Duodenal mucosa (tissue), 2 donors: Measurements from ENCODE around the gene SPARCL1.
"Not testable (repeated sequence)": the region's sequence is repeated elsewhere in the genome, so short reads cannot be mapped to it uniquely, and the experiment has no call there.

Experiments
- H3K27ac ChIP-seq: one replicate; pipeline ENCODE4 v1.7.0; 2013; ENCODE audit warnings: low read depth, low read length
- H3K27me3 ChIP-seq, 2 donors: one replicate each; pipeline ENCODE4 v1.7.0; 2013; ENCODE audit warnings: low read length in 2 of 2, control low read depth in 1 of 2; ENCODE audit not compliant: insufficient read depth in 2 of 2, control insufficient read depth in 1 of 2
- H3K36me3 ChIP-seq, 2 donors: one replicate each; pipeline ENCODE4 v1.7.0; 2013; ENCODE audit warnings: low read length in 2 of 2, control low read depth in 1 of 2; ENCODE audit not compliant: insufficient read depth in 2 of 2, control insufficient read depth in 1 of 2
- H3K4me1 ChIP-seq, 2 donors: one replicate each; pipeline ENCODE4 v1.7.0; 2013; ENCODE audit warnings: low read length in 2 of 2, control low read depth in 1 of 2; ENCODE audit not compliant: insufficient read depth in 2 of 2, control insufficient read depth in 1 of 2
- H3K4me3 ChIP-seq, 2 donors: one replicate each; pipeline ENCODE4 v1.7.0; 2013; ENCODE audit warnings: low read length in 2 of 2, low read depth in 1 of 2
- H3K9ac ChIP-seq, 2 donors: one replicate each; pipeline ENCODE4 v1.7.0; 2013; ENCODE audit warnings: low read length in 2 of 2, low read depth in 1 of 2
- H3K9me3 ChIP-seq, 2 donors: one replicate each; pipeline ENCODE4 v1.7.0; 2013; ENCODE audit warnings: low read length in 2 of 2, control low read depth in 1 of 2; ENCODE audit not compliant: control insufficient read depth in 1 of 2

SPARCL1 gene

DNA sequence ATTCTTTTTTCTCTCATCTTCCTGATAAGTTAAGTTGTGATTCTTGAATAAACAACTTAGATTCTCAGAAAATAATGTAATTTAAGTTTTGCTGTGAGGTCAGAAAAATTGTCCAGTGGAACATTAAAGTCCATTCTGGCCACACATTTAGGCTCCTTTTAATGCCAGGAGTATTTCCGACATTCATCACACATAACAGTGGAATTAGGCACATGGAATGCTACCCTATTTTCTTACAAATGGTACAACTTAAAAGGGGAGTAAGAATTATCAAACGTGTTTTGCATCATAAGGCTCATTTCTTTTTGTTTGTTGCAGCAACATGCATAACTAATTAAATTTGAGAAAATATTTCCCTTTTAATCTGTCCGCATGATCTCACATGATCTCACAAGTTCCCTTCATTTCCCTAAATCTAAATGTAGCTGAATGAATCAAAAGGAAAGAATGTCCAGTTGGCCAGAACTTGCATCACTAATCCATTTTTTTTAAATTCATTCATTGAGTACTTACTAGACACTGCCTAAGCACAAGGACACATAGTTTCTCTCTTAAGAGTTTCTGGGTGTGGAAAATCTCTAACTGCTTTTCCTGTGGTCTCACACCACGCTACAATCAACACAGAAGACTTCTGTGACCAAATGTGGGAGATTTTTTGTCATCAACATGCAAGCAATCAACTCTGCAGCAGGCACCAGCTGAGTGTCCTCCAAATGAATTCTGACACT lies 22.0 kb downstream of the SPARCL1 start:
- no peak overlapping the region for H3K27ac ChIP-seq
- no peaks in the 10 kb centered on the region for H3K36me3 ChIP-seq

DNA sequence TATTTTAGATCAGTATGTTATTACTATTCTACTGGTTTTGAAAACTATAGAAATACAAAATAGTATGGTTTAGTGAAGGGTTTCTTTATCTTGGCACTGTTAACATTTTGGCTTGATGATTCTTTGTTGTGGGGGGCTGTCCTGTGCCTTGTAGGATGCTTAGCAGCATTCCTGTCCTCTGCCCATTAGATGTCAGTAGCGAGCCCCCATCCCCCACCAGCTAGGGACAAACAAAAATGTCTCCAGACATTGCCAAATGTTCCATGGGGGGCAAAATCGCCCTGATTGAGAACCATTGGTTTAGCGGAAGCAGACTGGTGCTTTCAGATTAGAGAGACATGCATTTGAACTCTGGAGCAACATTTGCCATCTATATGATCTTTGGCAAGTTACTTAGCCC lies 23.3 kb downstream of the SPARCL1 start:
- Histone ChIP-seq H3K4me1 (peaks cover 0 to 11% of the 10 kb centered on the region in 2 donors), H3K27me3 (no peaks in the 10 kb centered on the region), H3K4me3 (no peak overlapping the region), H3K9ac (no peak overlapping the region), H3K27ac (no peak overlapping the region), H3K9me3 (no peaks in the 10 kb centered on the region), H3K36me3 (no peaks in the 10 kb centered on the region)

More for the DNA sequence above, 22.0 kb downstream of the SPARCL1 start:
- Histone ChIP-seq H3K9me3 (no peaks in the 10 kb centered on the region), H3K4me1 (peaks cover 0 to 11% of the 10 kb centered on the region in 2 donors), H3K27me3 (no peaks in the 10 kb centered on the region), H3K4me3 (no peak overlapping the region), H3K9ac (no peak overlapping the region)

DNA sequence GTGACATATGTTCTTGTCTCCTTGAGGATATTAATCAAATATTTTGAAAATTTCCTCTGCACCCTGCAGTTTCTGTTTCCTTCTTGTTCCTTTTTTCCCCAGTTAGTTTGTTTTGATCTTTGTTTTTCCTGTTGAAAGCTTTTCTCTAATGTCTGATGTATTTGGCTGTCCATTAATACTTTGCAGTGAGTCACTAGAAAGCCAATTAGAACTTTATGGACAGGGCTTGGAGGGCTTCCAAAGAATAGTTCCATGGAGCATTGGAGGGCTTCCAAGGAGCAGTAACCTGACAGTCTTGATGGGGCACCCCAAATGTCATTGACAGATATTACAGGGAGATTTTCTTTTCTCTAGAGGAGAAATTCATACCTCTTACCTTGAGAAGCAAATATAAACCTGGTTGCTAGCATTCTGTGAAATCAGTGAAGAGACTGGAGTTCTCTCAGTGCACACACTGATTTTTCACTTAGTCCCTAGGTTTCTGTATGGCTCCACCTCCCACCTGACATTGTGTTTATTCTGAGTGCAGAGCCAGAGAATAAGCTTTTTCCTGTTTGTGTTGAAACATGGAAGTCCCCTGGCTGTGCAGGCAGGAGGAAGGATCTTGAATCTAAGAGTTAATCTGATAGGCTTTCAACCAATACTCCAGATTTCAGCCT lies 26.5 kb downstream of the SPARCL1 start:
- no peak overlapping the region for H3K9ac ChIP-seq
- no peak overlapping the region for H3K27ac ChIP-seq

DNA sequence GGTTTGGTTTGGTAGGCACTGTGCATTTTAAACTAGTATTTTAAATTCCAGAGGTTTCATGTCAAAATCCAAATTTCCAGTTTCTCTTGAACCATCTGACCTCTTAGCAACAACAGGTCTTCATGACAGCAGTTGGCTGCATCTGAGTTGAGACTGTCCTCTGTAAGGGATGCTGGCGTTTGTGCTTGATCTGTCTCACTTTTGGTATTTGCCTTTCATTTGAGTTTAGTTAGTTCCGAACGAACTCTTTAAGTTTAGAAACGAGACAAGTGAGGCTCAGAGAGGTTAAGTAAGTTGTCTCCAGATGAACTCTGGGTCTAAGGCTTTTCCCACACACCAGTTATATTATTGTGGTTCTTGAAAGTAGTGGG lies 29.1 kb downstream of the SPARCL1 start:
- peaks cover 0 to 11% of the 10 kb centered on the region in 2 donors for H3K4me1 ChIP-seq
- H3K4me3 ChIP-seq = no peak overlapping the region
- H3K36me3 ChIP-seq = no peaks in the 10 kb centered on the region
- H3K9me3 ChIP-seq = no peaks in the 10 kb centered on the region
- H3K9ac ChIP-seq = no peak overlapping the region
- H3K27ac ChIP-seq = no peak overlapping the region
- no peaks in the 10 kb centered on the region for H3K27me3 ChIP-seq

More for the DNA sequence above, 26.5 kb downstream of the SPARCL1 start:
- H3K36me3 ChIP-seq = no peaks in the 10 kb centered on the region
- H3K9me3 ChIP-seq = no peaks in the 10 kb centered on the region
- H3K4me3 ChIP-seq = no peak overlapping the region
- H3K4me1 ChIP-seq = peaks cover 0 to 11% of the 10 kb centered on the region in 2 donors
- H3K27me3 ChIP-seq = no peaks in the 10 kb centered on the region

DNA sequence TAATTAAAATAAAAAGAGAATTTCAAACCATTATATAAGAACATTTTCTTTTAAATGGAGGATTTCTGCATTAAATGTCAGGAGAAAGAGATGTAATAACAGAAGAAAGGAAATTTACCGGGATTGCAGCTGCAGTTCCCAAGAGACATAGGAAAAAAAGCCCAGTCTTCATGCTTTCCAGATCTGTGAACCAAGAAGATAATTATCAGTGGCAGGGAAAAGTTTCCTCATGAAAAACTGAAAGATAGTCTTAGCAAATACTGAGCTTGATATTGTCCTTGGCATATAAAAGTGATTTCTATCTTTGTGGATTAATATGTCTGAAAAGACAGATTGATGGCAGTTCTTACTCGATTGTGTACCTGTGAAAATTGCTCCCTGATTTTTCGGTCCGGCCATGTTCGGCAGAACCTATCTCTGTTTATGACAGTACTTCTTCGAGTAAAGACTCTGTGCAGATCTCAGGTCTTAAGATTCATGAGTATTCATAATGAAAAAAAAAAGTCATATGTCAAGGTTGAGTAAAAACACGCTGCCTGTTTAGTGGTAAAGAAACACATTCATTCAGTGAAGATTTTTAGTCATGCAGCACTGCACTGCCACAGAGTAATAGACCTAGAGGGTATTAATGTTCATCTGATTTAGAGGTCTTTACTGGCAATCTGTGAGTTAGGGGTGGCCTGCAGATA lies 29.6 kb downstream of the SPARCL1 start:
- H3K9ac ChIP-seq = no peak overlapping the region
- no peaks in the 10 kb centered on the region for H3K9me3 ChIP-seq
- no peaks in the 10 kb centered on the region for H3K36me3 ChIP-seq
- H3K27ac ChIP-seq = no peak overlapping the region
- no peaks in the 10 kb centered on the region for H3K27me3 ChIP-seq
- peaks cover 0 to 11% of the 10 kb centered on the region in 2 donors for H3K4me1 ChIP-seq
- H3K4me3 ChIP-seq = no peak overlapping the region

DNA sequence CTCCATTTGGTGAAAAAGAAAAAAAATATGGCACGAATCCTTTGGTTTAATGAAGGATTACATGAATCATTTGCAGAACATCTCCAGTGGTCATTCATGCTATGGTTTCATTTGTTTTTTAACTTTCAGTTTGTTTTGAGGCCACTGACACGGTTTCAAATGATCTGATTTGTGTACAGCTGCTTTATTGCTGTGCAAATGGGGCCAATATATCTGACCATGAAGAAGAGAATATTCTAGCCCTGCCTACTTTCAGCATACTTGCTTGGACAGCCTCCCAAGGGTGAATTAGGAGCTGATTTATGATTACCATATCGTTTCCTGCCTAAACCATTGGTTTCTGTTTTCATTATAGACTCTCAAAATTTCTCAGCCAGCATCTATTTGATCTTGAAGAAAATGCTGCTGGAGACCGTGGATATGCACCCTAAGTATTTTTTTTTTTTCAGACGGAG lies 30.7 kb downstream of the SPARCL1 start:
- no peaks in the 10 kb centered on the region for H3K27me3 ChIP-seq
- H3K9ac ChIP-seq = no peak overlapping the region
- peak overlapping the region in 1 of 2 donors; percentile 48 for H3K4me3 ChIP-seq
- H3K36me3 ChIP-seq = no peaks in the 10 kb centered on the region
- H3K4me1 ChIP-seq = peaks cover 0 to 11% of the 10 kb centered on the region in 2 donors
- H3K9me3 ChIP-seq = no peaks in the 10 kb centered on the region
- H3K27ac ChIP-seq = no peak overlapping the region

DNA sequence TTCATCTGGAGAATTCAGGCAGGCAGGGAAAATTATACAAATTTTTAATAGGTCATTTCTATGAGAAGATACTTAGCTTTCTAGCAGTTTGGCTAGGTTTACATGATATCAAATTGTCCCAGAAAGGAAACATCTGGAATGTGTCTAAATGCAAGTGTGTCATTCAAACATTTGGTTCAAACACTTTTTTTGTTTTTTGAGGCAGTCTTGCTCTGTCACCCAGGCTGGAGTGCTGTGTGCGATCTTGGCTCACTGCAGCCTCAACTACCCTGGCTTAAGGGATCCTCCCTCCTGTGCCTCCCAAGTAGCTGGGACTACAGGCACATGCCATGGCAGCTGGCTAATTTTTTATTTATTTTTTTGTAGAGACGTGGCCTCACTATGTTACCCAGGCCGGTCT lies 31.6 kb downstream of the SPARCL1 start:
- Histone ChIP-seq H3K9ac (no peak overlapping the region), H3K4me1 (peaks cover 0 to 5% of the 10 kb centered on the region in 2 donors), H3K9me3 (no peaks in the 10 kb centered on the region), H3K27me3 (no peaks in the 10 kb centered on the region), H3K36me3 (no peaks in the 10 kb centered on the region), H3K4me3 (no peak overlapping the region), H3K27ac (no peak overlapping the region)

DNA sequence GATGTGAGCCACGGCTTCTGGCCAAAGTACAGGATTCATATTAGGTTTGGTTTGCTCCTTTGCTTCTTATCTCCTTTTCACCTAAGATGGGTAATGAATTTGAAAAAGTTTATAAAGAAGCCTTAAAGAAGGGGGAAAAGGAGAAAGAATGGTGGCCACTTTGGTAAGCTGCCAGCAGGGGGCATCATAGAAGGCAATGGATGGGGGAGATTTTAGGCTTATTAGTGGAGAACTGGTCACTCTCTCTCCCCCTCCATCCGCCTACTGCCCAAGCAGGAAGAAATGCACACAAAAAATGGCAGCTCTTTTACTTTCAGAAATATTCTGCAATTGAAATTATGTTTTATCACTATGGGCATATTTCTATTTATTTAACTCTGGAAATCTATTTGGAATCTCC lies 32.0 kb downstream of the SPARCL1 start:
- H3K9ac ChIP-seq = no peak overlapping the region
- H3K4me3 ChIP-seq = no peak overlapping the region
- H3K9me3 ChIP-seq = no peaks in the 10 kb centered on the region
- no peak overlapping the region for H3K27ac ChIP-seq
- no peaks in the 10 kb centered on the region for H3K36me3 ChIP-seq
- peaks cover 0 to under 1% of the 10 kb centered on the region in 2 donors for H3K4me1 ChIP-seq
- H3K27me3 ChIP-seq = no peaks in the 10 kb centered on the region

DNA sequence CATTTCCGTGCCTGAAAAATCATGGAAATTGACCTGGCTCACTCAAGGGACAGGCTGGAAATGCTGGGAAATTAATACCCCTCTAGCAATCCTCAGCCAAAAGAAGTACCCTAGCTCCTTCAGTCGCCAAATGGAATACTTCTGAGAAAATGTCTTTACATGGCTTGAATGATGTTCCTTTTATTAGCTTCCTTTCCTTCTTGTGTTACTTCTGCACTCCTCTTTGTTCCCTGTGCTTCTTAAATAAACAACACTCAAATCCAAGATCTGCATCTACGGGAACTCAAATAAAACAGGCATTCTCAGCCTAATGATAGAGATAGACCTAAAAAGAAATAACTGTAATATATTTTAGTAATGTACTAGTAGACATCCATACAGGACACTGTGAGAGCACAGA lies 36.1 kb downstream of the SPARCL1 start:
- no peaks in the 10 kb centered on the region for H3K36me3 ChIP-seq
- H3K4me1 ChIP-seq = no peaks in the 10 kb centered on the region
- H3K27ac ChIP-seq = no peak overlapping the region

DNA sequence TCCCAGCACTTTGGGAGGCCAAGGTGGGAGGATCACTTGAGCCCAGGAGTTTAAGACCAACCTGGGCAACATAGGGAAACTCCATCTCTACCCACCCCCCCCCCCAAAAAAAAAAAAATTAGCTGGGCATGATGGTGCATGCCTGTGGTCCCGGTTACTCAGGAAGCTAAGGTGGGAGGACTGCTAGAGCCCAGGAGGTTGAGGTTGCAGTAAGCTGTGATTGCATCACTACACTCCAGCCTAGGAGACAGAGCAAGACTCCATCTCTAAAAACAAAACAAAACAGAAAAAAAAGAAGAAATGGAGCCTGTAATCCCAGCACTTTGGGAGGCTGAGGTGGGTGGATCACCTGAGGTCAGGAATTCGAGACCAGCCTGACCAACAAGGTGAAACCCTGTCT lies 37.3 kb downstream of the SPARCL1 start:
- not testable (repeated sequence) for H3K36me3 ChIP-seq, H3K27ac ChIP-seq, H3K4me1 ChIP-seq, H3K9ac ChIP-seq, H3K4me3 ChIP-seq, H3K27me3 ChIP-seq, H3K9me3 ChIP-seq

More for the DNA sequence above, 36.1 kb downstream of the SPARCL1 start:
- Histone ChIP-seq H3K9me3 (no peaks in the 10 kb centered on the region), H3K9ac (no peak overlapping the region), H3K4me3 (no peak overlapping the region), H3K27me3 (no peaks in the 10 kb centered on the region)
